Heart left ventricle (tissue), 13 donors: ENCODE results near the gene LMO2.

Experiments
- CTCF ChIP-seq, 12 donors: fragments of 200-600 bp; sonication (generic) in 4 of 12; IDR thresholded peaks; one replicate each; pipeline versions ENCODE4 v1.5.0 to v1.8.0; 2018 to 2022; ENCODE audit warnings: antibody characterized with exemption in 12 of 12, mild to moderate bottlenecking in 5 of 12
- POLR2A ChIP-seq, 2 donors: fragments of 450-650 bp; IDR thresholded peaks; one replicate each; pipeline ENCODE4 v1.6.1; 2017; ENCODE audit warnings: antibody characterized with exemption in 2 of 2, mild to moderate bottlenecking in 2 of 2, moderate library complexity in 2 of 2
- donor health status: ischemic (EF 13 %, LVEDD 7.1; RV severe dilation, severe dysfunction).
- donor health status: DM: no; HTN: yes; CAD: no.
- donor health status: DM: no; HTN: no; CAD: no.
- donor health status: ischemic (EF 25% LVEDD 6.9; RV normal size, moderate dysfunction).
- donor health status: ischemic (EF 25% LVEDD 5.7; RV mildly dilated, moderate dysfunction).
- donor health status: ischemic (EF 35%, LVEDD 5.7; RV mildly dilated, moderate dysfunction).
- donor health status: nonischemic (EF 11% LVEDD 7.7; RV severe dilation, severe dysfunction).
- donor health status: DM: yes; HTN: yes; CAD: no.
- donor health status: PGD.
- donor health status: ischemic (EF 29% LVEDD 5.4; RV normal size, mild dysfunction).
- donor health status: nonischemic (EF 23%, LVEDD 6.1; RV moderate dilation, normal function).

DNA sequence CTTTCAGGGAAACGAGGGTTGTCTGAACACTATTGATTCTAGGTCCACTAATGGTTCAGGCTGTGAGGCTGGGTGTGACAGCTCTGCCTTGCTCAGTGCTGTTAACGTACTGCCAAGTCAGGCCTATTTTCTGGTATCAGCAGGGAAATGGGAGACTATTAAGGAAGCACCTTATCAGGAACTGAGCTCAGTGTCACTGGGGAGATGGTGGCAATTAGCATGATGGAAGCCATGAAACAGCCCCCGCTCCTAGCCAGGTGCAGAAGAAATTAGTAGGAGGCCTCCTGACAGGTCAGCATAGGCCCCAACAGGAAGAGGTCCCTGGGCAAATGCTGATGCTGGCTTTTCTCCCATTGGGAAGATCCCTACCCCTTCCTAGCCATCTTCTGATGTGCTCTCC, 42.6 kb upstream of the LMO2 start:
- TF ChIP-seq CTCF (IDR thresholded peaks at IDR 0.05) (no peak), POLR2A (IDR thresholded peaks at IDR 0.05) (no peak)
